Kasumi-1 (cell line): Measurements from ENCODE around the gene FBP1.
"Not testable (repeated sequence)": the region's sequence is repeated elsewhere in the genome, so short reads cannot be mapped to it uniquely, and the experiment has no call there.

Experiments
- DNase-seq, 2 experiments: peaks; one replicate each; lab custom pipeline; 2025; lab: John Stamatoyannopoulos, UW

Gene FBP1

DNA sequence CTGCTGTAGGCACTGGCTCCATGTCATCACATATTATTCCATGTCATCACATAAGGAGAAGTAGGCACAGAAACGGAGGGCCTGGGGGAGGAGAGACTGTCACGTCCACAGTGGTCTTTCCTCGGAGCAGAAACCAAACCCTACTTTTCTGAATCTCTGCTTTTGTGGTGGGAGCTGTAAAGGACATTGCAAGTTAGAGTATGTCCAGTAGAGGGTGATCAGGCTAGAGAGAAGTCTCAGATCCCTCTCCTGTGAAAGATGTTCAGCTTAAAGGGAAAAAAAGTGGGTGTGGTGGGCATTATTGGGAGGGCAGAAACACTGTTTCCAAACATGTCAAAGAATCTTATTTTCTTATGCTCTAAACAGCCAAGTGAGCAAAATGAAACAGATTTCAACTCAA lies 26.3 kb downstream of the FBP1 start:
- peak in 1 of 2 experiments; percentile 2 for DNase-seq

DNA sequence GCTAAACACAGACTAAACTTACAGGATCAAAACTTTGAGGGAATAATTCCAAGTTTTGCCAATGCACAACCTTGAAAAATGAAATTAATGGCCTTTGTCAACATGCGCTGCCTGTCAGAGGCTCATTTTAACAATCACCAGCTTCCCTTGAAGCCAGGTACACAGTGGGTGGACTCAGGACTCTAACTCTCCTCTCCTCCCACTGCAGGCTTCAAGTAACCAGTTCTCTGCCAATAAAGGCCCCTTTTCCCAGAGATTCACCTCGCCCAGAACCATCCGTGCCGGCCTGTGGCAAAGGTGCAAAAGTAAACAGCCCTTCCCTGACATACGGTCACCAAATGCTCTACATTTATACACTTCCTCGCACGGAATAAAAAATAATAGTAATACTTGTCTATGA lies 27.2 kb downstream of the FBP1 start:
- no peak for DNase-seq

- DNase-seq = no peak
Measured at GRCh38 chr9:94611638-94612068, 27.7 kb downstream of the FBP1 start.

DNA sequence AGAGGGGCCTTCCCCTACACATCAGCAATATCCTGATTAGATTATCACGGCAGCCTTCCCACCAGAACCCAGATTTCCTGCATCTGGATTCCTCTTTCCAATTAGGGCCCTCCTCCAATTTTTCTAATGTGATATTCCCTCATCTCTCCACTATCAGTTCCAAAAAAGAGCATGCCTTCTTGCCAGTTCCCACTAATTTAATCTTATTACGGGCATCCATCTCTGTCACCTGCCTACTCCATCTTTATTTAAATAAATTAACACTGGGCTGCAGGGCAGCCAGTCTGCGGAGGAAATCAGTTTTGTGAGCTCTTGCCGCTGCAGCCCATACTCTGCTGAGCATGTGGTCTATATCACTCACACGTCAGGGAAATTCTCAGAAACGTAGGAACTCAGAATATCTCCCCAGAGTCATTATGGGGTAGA lies 29.1 kb downstream of the FBP1 start:
- DNase-seq = no peak

DNA sequence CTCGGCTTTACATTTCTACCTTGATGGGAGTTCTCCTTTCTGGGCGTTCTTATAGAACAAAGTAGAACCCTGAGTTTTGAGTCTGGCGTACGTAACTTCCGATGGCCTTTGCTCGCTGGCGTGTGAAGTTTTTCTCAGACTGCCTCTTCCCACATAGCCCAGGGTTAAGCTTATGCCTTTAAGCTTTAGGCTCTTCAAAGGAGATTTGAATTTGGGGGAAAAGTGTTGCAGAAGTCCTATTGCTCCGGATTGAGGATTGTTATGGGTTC lies 32.0 kb downstream of the FBP1 start:
- DNase-seq = no peak

GRCh38 chr9:94606646-94607422 lies 32.5 kb downstream of the FBP1 start:
- DNase-seq = no peak

- peak; percentile 45 to 63 for DNase-seq
Measured at GRCh38 chr9:94603259-94604160, 35.8 kb downstream of the FBP1 start.

- no peak for DNase-seq
Measured at GRCh38 chr9:94602666-94603065, 36.7 kb downstream of the FBP1 start.

DNA sequence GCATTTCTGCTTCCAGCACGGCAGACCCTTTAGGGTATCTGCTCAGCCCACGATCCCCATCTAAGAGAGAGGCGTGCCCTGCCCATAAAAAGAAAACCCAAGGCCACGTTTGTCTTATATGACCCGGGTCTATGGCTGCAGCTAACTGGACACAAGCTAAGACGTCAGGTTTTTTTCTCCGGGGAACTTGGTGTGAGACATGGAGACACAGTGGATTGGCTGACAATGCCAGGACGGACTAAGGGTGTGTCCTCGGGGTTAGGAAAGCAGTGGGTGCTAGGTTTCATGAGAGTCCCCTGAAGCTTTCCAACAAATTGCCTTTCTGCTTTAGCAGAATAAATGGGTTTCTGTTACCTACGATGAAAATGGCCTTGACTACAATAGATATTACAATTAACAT lies 38.6 kb downstream of the FBP1 start:
- DNase-seq = no peak

- DNase-seq = no peak
Measured at GRCh38 chr9:94600258-94600657, 39.1 kb downstream of the FBP1 start.

GRCh38 chr9:94599102-94599501 lies 40.2 kb downstream of the FBP1 start:
- DNase-seq = no peak

GRCh38 chr9:94593459-94594345 lies 45.6 kb downstream of the FBP1 start, which contains the start of gene FBP2:
TSS of gene FBP2 (minus strand) at chr9:94593824. CDS start at chr9:94593726, 98 bp downstream.
- DNase-seq = no peak

GRCh38 chr9:94592683-94593082 lies 46.6 kb downstream of the FBP1 start:
- DNase-seq = not testable (repeated sequence)

DNA sequence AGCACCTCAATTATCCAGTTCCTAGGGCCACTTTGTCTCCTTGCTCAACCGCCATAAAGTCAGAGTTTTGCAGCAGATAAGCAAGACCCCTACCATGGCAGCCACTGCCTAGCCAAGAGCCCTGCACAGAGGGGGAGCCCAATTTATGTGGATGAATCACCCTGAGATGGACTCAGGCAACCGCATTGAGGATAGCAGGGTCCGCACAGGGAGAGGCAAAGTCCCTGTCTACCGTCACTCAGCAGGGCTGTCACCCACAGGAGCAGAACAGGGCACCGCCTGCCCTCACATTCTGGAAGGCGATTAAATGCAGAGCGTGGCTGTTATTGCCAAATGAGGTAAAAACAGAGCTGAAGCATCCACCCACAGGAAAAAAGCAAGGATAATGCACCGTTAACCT lies 47.4 kb downstream of the FBP1 start:
- no peak for DNase-seq

- not testable (repeated sequence) for DNase-seq
Measured at GRCh38 chr9:94591046-94591545, 48.2 kb downstream of the FBP1 start.

DNA sequence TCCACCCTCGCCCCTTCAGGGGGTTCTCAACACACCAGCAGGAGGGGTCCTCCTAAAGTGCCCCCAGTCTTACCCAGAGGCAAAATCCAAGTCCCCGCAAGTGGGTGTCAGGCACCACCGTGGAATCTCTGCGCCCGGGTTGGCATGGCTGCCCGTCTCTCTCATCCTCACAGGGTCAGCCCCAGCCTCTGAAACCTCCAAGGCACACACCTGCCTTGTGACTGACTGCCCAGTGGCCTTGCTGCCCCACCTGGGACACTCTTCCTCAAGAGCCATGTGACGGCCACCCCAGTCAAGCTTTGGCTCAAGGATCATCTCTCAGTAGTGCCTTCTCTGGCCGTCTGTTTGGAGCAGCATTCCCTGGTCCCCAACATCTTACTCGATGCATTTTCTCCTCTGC lies 50.6 kb downstream of the FBP1 start:
- no peak for DNase-seq

DNA sequence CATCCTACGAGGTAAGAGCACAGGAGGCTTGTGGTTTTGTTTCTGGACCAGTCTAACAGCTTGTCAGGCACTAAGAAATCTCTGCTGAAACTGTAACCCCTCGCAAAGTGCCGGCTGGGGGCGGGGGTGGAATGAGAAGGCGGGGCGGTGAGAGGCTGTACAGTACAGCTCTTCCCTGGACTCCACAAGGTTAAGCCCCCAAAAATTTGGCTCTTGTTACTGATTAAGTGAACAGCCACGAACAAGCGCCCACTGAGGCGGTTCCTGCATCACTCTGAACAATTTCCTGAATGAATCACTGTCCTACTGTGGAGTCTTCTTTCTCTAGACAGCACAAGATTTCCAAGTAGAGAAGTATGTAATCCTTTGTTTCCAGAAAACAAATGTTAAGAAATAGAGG lies 52.5 kb downstream of the FBP1 start:
- no peak for DNase-seq

- DNase-seq = no peak
Measured at GRCh38 chr9:94586316-94586715, 53.0 kb downstream of the FBP1 start.

GRCh38 chr9:94584555-94584954 lies 54.8 kb downstream of the FBP1 start:
- DNase-seq = no peak

- no peak for DNase-seq
Measured at GRCh38 chr9:94581728-94582127, 57.6 kb downstream of the FBP1 start.

GRCh38 chr9:94577571-94577970 lies 61.7 kb downstream of the FBP1 start:
- DNase-seq = no peak

- DNase-seq = no peak
Measured at GRCh38 chr9:94577036-94577435, 62.3 kb downstream of the FBP1 start.
